COLO668 (cell line): ENCODE data around the gene RNLS.
"Not testable (repeated sequence)": the region's sequence is repeated elsewhere in the genome, so short reads cannot be mapped to it uniquely, and the experiment has no call there.

Experiments
- DNase-seq: peaks from one replicate; lab custom pipeline; 2025; ENCODE audit not compliant: unreplicated experiment; lab: John Stamatoyannopoulos, UW

Gene RNLS

GRCh38 chr10:88525371-88526069 is 57.6 kb downstream of the RNLS start:
- DNase-seq = no peak

- DNase-seq = no peak
Observed at GRCh38 chr10:88523739-88524400, 59.2 kb downstream of the RNLS start.

GRCh38 chr10:88522715-88523114 is 60.4 kb downstream of the RNLS start:
- DNase-seq = no peak

DNA sequence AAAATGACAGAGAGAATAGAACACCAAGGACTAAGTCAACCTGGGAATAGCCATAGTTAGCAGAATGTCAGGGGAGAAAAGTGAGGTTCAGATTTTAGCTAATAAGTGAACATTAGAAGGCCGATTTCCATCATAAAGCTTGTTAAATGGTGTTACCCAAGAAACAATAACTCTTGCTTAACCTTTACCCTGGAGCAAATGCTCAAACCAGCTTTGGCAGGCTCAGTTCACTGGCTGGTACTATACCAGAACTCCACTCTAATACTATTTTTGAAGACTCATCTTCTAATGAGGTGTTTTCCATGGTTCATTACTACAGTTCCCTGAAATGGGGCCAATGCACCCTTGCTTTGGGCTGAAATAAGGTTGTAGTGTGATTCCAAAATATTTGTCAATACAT is 61.3 kb downstream of the RNLS start:
- DNase-seq = no peak

- no peak for DNase-seq
Observed at GRCh38 chr10:88515235-88515634, 67.9 kb downstream of the RNLS start.

DNA sequence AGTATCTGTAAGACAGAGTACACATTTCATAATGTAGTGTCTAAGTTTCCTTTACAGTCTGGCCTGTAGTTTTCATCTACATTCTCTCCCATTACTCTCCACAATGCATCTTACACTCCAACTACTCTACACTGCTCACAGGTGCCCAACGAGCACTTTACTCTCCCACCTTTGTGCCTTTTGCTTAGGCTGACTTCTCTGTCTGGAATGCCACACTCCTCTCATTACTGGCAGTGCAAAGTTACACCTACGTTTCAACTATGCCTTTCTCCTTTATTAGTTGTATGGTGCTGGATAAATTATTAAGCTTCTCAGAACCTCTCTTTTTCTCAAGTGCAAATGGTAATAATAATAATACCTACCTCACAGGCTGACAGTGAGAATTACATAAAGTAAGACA is 70.5 kb downstream of the RNLS start:
- no peak for DNase-seq

- no peak for DNase-seq
Observed at GRCh38 chr10:88508796-88509195, 74.3 kb downstream of the RNLS start.

DNA sequence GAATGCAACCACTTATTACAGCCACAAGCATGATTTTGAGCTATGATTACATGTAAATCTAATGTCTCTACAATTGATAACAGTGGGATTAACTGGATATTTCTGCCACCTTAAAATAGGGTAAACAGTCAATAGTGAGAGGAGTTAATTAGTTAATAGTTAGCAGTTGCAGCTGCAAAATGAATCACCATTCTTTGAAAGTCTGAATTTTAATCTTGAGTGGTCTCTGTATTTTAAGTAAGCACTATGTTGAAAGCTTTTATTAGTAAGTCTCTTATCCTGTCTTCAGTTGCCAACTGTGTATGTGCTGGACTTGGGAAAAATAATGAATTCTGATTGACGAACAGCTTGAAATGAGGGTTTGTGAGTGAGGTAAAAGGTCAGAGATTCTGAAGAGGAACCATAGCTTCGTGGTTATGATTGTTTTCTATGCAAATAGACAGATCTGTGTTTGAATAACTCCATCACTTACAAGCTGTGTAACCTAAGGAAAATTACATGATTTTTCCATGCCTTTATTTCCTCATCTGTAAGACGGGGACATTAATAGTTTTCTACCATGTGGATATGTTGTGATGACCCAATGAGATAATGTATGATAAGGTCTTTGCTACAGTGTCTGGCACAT is 75.2 kb downstream of the RNLS start:
- no peak for DNase-seq

DNA sequence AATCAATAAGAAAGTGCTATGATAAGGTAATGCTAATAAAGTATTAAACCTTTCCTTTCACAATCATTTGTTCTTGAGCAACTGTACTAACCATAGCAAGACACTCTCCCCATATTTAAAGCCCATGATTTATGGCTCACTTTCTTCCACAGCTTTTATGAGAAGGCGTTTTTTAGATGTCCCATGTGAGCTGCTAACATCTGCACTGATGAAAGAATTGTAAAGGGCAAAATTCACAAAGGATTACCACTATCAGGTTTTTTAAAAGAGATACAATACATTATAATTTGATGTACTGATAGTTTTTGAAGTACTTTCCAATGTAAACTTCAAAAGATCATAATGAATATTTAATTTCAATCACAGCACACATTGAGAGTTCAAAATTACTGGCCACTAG is 75.7 kb downstream of the RNLS start:
- no peak for DNase-seq

DNA sequence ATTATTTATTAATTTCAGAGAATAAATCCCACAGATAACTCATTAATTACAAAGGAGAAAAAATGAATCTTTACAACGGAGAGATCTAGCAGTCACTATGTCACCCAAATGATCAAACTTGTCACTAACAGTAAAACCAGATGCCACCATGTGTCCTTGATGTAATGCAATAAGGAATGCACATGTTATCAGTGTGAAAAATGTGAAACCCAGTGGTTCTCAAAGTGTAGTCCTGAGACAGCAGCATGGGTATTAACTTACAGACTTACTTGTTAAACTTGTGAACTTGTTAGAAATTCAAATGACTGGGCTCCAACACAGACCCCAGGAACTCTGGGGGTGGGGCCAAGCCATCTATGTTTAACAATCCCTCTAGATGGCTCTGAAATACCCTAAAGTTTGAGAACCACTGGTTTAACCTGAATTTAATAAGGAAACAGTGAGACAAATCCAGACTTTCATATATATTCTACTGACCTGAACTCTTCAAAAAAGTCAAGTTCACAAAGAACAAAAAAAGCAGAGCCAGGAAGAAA is 77.4 kb downstream of the RNLS start:
- no peak for DNase-seq

DNA sequence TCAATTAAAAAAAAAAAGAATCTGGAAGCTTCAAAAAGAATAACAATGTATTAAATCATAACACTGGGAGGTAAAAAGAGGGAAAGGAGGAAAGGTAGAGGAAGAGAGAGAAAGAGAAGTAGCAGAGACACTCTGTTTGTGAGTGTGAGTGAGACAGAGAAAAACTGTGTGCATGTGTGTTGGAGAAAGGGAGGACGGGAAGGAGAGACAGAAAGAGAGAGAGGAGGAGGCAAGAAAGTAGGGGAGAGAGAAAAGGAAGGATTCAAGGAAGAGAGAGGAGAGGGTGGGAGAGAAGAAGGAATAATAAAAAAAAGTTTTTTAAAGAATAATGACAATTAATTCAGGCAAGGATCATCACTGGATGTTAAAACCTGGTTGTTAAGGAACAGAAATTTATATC is 77.9 kb downstream of the RNLS start:
- DNase-seq = no peak

- DNase-seq = no peak
Observed at GRCh38 chr10:88500656-88501055, 82.5 kb downstream of the RNLS start.

DNA sequence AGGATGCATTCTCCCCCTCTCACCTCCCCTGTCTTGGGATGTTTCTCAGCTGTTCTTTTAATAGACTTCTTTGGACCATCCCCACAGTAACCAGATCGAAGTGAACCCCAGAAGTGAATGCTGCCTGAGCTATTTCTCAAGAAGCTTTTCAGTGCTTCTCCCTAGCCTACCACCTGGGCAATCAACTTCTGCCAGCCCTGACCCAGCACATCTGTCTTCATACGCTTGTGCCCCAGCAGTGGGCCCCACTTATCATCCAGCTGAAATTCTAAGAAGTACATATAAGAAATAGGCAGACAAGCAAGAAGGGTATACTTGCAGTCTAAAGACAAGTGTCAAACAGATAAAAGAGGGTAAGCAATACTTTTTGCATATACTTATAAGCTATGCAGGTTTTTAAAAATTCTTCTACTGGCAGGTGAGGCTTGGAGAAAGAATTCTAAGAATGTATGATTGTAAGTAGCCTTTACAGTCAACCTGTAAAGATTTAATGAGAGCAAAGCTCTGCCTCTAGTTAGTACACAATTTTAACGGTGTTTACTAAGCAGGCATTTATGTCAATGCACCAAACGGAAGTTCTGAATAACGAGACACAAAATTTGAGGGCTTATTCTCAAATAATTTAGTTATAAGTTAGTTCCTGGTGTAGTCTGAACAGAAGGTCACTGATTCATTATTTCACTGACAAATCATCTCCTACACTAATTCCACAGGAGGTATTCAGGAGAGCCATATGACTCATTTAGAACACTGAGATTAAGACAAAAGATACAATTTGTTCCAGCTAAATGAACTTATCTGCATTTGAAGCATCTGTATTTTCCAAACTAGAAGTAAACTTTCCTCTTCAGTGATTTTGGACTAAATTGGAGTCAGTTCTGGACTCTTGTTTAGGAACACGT is 83.3 kb downstream of the RNLS start:
- DNase-seq = no peak

DNA sequence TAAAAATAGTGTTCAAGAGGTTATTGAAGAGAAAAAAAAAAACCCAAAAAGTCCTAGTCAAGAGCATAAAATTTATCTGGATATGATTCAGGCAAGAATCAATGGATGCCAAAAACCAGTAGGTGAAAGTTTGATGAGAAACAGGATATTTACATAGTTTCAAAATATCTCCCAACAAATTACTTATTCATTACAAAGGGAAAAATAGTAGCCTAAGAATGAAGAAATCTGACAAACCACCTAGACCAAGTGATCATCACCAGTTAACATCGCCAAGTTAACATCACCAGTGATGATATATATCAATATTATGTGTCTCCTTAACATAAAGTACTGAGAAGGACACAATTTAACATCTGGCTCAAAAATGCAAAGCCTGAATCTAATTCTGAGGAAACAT is 85.2 kb downstream of the RNLS start:
- no peak for DNase-seq

- no peak for DNase-seq
Observed at GRCh38 chr10:88494537-88494936, 88.6 kb downstream of the RNLS start.

DNA sequence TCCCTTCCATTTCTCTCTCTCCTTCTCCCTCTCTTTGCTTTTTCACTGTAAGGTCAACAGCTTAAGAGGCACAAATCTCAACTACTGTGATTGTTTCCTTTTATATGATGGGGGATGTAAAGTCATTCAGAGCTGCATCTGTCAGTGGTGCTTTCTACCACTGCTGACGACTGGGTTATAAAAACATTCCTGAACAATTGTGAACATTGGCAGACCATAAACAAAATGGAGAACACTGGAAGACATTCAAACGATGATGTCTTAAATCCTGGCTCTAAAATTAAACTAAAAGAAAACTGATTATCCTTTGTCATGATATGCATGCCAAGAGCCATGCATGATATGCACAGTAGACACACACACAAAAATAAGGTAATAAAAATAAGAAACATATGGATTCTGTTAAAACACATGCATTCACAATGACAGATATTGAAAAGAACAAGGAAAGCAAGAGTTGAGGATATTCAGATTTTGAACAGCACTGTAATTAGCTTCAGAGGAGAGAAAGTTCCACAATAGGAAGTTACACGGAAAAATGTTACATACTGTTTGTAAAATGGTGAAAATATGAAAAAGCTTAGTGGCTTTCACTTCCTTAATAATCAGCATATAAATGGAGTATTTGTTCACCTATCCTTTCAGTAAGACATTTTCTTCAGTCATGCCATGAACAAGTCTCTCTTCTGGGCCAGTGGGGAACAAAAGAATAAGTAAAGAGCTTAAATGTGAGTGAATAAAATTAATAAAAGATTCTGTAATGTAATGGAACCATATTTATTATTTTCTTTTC is 89.2 kb downstream of the RNLS start:
- no peak for DNase-seq

- DNase-seq = no peak
Observed at GRCh38 chr10:88491314-88491713, 91.8 kb downstream of the RNLS start.

DNA sequence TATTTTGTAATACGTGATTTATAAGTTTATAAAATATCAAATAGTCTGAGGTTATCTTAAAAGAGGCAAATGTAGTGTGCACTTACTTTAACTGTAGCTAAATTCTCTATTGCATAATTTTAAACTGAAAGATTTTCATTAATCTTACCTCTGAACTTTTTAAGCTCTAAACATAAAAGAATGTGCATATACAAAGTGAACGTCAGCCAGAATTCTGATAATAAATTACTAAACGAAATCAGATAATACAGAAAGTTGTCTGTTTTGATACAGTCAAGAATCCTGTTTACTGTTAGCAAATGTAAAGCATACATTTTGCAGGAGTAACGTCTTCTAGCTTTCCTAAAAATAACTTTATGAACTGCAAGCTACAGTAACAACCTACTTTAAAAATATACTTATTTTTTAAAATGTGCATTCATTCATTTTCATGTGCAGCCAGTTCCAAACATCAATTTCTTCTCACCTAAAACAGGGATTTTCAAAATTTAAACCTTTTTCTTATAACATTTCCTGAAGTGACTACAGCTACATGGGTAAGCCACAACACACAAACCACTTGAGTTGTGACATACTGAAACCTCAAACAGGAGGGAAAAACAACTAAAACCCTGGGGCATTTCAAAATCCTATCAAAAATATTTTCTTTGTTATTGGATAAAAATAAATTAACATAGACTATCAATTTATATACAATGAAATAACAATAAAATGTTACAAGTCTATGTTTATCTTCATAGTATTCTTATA is 92.7 kb downstream of the RNLS start:
- no peak for DNase-seq

- no peak for DNase-seq
Observed at GRCh38 chr10:88489107-88489506, 94.0 kb downstream of the RNLS start.

- DNase-seq = not testable (repeated sequence)
Observed at GRCh38 chr10:88486816-88487215, 96.3 kb downstream of the RNLS start.
